Left renal pelvis (tissue), 4 donors: ENCODE data around the gene AFP. TPM values are rescaled to one million over a fixed set of nuclear protein-coding genes. Genes with fewer than 3 reads are reported as not detected.

Source experiments
- polyA plus RNA-seq, 4 donors: library from polyadenylated mRNA; unstranded; fragments of 120-200 nt; gene quantifications; one replicate each; pipeline ENCODE4 v1.2.1, GENCODE V29; 2013; ENCODE audit not compliant: insufficient read length in 4 of 4

AFP gene
- polyA plus RNA-seq, 4 donors: 110 to 978 (median 698) TPM

Other genes with a start within 250 kb of the AFP start
- gene ANKRD17, start 177.4 kb upstream of the AFP start, polyA plus RNA-seq: 10 to 100 TPM; 61.5 to 79.4 (median 69.5) TPM
- 100 to 1,000 TPM in 1 of 4 donors, 10 to 100 TPM in 1, 1 to 10 TPM in 2; 1.8 to 921 (median 12.6) TPM for gene ALB, start 31.9 kb upstream of the AFP start, polyA plus RNA-seq
- gene AFM, start 45.5 kb downstream of the AFP start, polyA plus RNA-seq: 10 to 100 TPM in 2 of 4 donors, 1 to 10 TPM in 1, under 1 TPM in 1; 0.57 to 16.2 (median 10.9) TPM
- 1 to 10 TPM in 3 of 4 donors, under 1 TPM in 1; 0.25 to 7.6 (median 6.8) TPM for gene RASSF6, start 184.2 kb downstream of the AFP start, polyA plus RNA-seq